OCI-LY7 (cell line): Measurements from ENCODE around the gene TMEM126A. TPM values are rescaled to one million over a fixed set of nuclear protein-coding genes. Genes with fewer than 3 reads are reported as not detected.

Source experiments
- BruUV-seq: library from RNA; stranded (reverse); fragments of 400-500 nt; replicated peaks from 2 replicates; lab custom pipeline; 2021; lab: Mats Ljungman, UMichigan
- CTCF ChIA-PET: fragments of 300-600 bp; sonication (Branson Sonifier 250); formaldehyde crosslinking; loops from one replicate; lab custom pipeline; 2022; ENCODE audit warnings: antibody characterized with exemption; ENCODE audit not compliant: unreplicated experiment; lab: Charles Lee
- POLR2A ChIA-PET: fragments of 300-600 bp; sonication (Branson Sonifier 250); formaldehyde crosslinking; loops from one replicate; lab custom pipeline; 2022; ENCODE audit warnings: antibody characterized with exemption; lab: Charles Lee
- DNase-seq: peaks from one replicate; pipeline ENCODE4 v3.0.0-alpha.2; 2015; ENCODE audit warnings: low spot score
- H2AFZ ChIP-seq: fragments of 200-600 bp; sonication (generic), shearing (Covaris generic); 2 replicates; pipeline ENCODE4 v1.6.1; 2014; ENCODE audit warnings: mild to moderate bottlenecking, antibody characterized with exemption, low read length, moderate library complexity
- H3K27ac ChIP-seq: fragments of 200-600 bp; sonication (generic); 2 replicates; pipeline ENCODE4 v1.5.1; 2014; ENCODE audit warnings: mixed run types, low read depth, mild to moderate bottlenecking, moderate library complexity, low read length, inconsistent platforms; ENCODE audit not compliant: poor library complexity, severe bottlenecking
- H3K36me3 ChIP-seq: fragments of 200-600 bp; sonication (generic); 2 replicates; pipeline ENCODE4 v1.6.1; 2014; ENCODE audit warnings: mild to moderate bottlenecking, antibody characterized with exemption, low read length, moderate library complexity, mixed read lengths; ENCODE audit not compliant: insufficient read depth
- H3K4me1 ChIP-seq: fragments of 200-600 bp; sonication (generic); 2 replicates; pipeline ENCODE4 v1.5.1; 2014; ENCODE audit warnings: mild to moderate bottlenecking, low read length; ENCODE audit not compliant: insufficient read depth, poor library complexity, severe bottlenecking
- H3K4me2 ChIP-seq: fragments of 200-600 bp; sonication (generic); 2 replicates; pipeline ENCODE4 v1.6.1; 2014; ENCODE audit warnings: mild to moderate bottlenecking, low read length
- H3K4me3 ChIP-seq: fragments of 200-600 bp; sonication (generic); 2 replicates; pipeline ENCODE4 v1.5.1; 2014; ENCODE audit warnings: mild to moderate bottlenecking, low read depth, low read length; ENCODE audit not compliant: poor library complexity, severe bottlenecking
- H3K79me2 ChIP-seq: fragments of 200-600 bp; sonication (generic); 2 replicates; pipeline ENCODE4 v1.6.1; 2016; ENCODE audit warnings: low read depth, mild to moderate bottlenecking, low read length, moderate library complexity, mixed read lengths; ENCODE audit not compliant: insufficient read depth
- H3K9me2 ChIP-seq: fragments of 200-600 bp; sonication (generic); 2 replicates; pipeline ENCODE4 v1.6.1; 2016; ENCODE audit warnings: mild to moderate bottlenecking, low read length, mixed read lengths; ENCODE audit not compliant: insufficient read depth
- H3K9me3 ChIP-seq: fragments of 200-600 bp; sonication (generic); 2 replicates; pipeline ENCODE4 v1.6.1; 2014; ENCODE audit warnings: mild to moderate bottlenecking, mixed run types, low read length, mixed read lengths
- H4K20me1 ChIP-seq: fragments of 200-600 bp; sonication (generic); 2 replicates; pipeline ENCODE4 v1.6.1; 2014; ENCODE audit warnings: mild to moderate bottlenecking, antibody characterized with exemption, low read length, moderate library complexity, mixed read lengths; ENCODE audit not compliant: insufficient read depth
- CTCF ChIP-seq: fragments of 200-600 bp; sonication (generic); conservative IDR thresholded peaks from 2 replicates; pipeline ENCODE4 v1.5.1; 2014; ENCODE audit warnings: mild to moderate bottlenecking, antibody characterized with exemption, low read length, moderate library complexity, mixed read lengths
- EZH2phosphoT487 ChIP-seq: fragments of 200-600 bp; sonication (generic); IDR thresholded peaks from 2 replicates; pipeline ENCODE4 v1.6.1; 2018; ENCODE audit warnings: low read depth, borderline replicate concordance, mild to moderate bottlenecking, mixed run types, antibody characterized with exemption, low read length, moderate library complexity, mixed read lengths
- intact Hi-C: fragments of 100-400 bp; cut with micrococcal nuclease; formaldehyde crosslinking; loops from one replicate; pipeline ENCODE4 v1.10.0; 2022; ENCODE audit not compliant: unreplicated experiment
- total RNA-seq, 2 experiments: library from RNA; depleted of rRNA in 1 of 2; stranded (reverse); fragments of >200 nt in 1 of 2; shearing (Covaris generic) in 1 of 2; gene quantifications; 2 replicates each; pipeline ENCODE4 v1.2.3, GENCODE V29; 2014 to 2022

The TMEM126A gene
- total RNA-seq, 2 experiments from 2014 or later = 16.8 to 25.6 TPM

DNA sequence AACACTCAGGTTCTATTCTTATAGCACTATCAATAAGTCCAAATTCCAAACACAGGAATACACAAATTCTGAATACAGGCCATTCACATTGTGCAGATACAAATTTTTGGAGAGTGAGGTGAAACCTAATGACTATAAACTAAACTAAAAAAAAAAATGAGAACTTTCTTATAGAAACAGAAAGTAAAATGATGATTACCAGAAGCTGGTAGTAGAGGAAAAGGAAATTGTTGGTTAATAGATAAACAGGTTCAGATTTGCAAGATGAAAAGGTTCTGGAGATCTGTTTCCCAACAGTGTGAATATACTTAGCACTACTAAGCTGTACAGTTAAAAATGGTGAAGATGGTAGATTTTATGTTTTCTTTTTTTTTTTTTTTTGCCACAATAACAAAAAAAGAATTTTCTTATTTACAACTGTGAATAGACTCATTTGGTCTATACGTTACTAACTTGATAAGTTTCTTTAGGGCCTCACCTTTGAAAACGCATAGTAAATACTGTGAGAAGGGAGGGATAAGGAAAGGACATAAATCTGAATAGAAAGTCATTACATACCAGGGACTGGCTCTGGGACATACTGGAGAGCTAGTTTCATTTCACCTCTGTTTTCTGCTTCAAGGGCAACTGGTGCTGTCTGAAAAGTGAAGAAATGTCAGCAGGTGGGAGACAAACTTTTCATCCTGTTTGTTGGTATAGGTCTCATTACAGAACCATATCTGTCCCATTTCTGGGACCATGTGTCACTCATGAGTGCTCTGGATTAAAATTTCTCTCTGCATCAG, 52.4 kb downstream of the TMEM126A start:
- H3K4me3 ChIP-seq = no peak overlapping the region
- ChIA-PET CTCF (no interaction called here), POLR2A (interaction anchor here (0.7 to 1.2 kb wide), 3 partner anchors 27 to 97 kb away, joined by 3 read pairs; no protein-coding TSS in a partner anchor)
- H3K36me3 ChIP-seq = no peaks in the 10 kb centered on the region
- H2AFZ ChIP-seq = no peak overlapping the region
- no peaks in the 10 kb centered on the region for H3K4me1 ChIP-seq
- H3K9me2 ChIP-seq = no peaks in the 10 kb centered on the region
- no peak overlapping the region for H3K4me2 ChIP-seq
- H3K27ac ChIP-seq = no peak overlapping the region
- H3K79me2 ChIP-seq = no peaks in the 10 kb centered on the region
- TF ChIP-seq EZH2phosphoT487 (no peak), CTCF (no peak)
- no peaks in the 10 kb centered on the region for H3K9me3 ChIP-seq
- no TSS peak for BruUV-seq
- no peaks in the 10 kb centered on the region for H4K20me1 ChIP-seq
- DNase-seq = no peak
- intact Hi-C loops = loop anchor here (10.0 kb wide), 1 partner anchor 125 kb away; no protein-coding TSS in a partner anchor

DNA sequence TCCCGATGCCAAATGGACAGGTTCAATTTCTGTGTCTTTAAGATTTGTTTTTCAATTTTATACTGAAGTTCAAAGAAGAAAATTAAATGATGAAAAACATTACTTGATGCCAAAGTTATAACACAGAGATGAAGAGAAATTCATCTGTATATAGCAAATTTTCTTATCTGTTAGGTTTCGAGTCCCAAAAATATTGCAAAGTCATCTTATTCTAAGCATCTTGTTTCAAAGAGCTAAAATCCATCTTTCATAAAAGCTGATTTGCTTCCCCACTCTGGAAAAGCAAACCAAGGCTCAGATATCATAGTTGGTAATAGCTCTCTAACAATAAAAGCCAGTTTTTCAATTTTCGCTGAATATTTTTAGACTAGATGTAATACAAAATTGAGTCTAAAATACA, 57.2 kb downstream of the TMEM126A start:
- H3K4me3 ChIP-seq = no peak overlapping the region
- DNase-seq = no peak
- no TSS peak for BruUV-seq
- no peaks in the 10 kb centered on the region for H4K20me1 ChIP-seq
- H3K36me3 ChIP-seq = no peaks in the 10 kb centered on the region
- intact Hi-C loops = no loop called here
- H3K4me2 ChIP-seq = no peak overlapping the region
- ChIA-PET CTCF (interaction anchor here (0.7 kb wide), 1 partner anchor 150 kb away, joined by 3 read pairs; the partner anchor contains the start of gene CCDC83), POLR2A (interaction anchor here (0.9 kb wide), 1 partner anchor 25 kb away, joined by 3 read pairs; no protein-coding TSS in a partner anchor)
- no peaks in the 10 kb centered on the region for H3K79me2 ChIP-seq
- no peak overlapping the region for H2AFZ ChIP-seq
- no peak overlapping the region for H3K27ac ChIP-seq
- no peaks in the 10 kb centered on the region for H3K9me2 ChIP-seq
- H3K4me1 ChIP-seq = no peaks in the 10 kb centered on the region
- H3K9me3 ChIP-seq = no peaks in the 10 kb centered on the region
- no peak for TF ChIP-seq EZH2phosphoT487
- TF ChIP-seq CTCF = no peak

- ChIA-PET CTCF (interaction anchor here (0.7 kb wide), 1 partner anchor 149 kb away, joined by 3 read pairs; the partner anchor contains the start of gene CCDC83), POLR2A (interaction anchor here (0.9 kb wide), 1 partner anchor 26 kb away, joined by 3 read pairs; no protein-coding TSS in a partner anchor)
- no TSS peak for BruUV-seq
- Histone ChIP-seq H3K4me2 (no peak overlapping the region), H4K20me1 (no peaks in the 10 kb centered on the region), H3K36me3 (no peaks in the 10 kb centered on the region), H2AFZ (no peak overlapping the region), H3K27ac (no peak overlapping the region), H3K9me3 (no peaks in the 10 kb centered on the region), H3K79me2 (no peaks in the 10 kb centered on the region), H3K9me2 (no peaks in the 10 kb centered on the region), H3K4me3 (no peak overlapping the region), H3K4me1 (no peaks in the 10 kb centered on the region)
- intact Hi-C loops = no loop called here
- TF ChIP-seq CTCF = no peak
- TF ChIP-seq EZH2phosphoT487 = no peak
- no peak for DNase-seq
Measured at GRCh38 chr11:85705800-85706199, 58.0 kb downstream of the TMEM126A start.
